ENCODE measurements around the gene DOCK8. TPM values are rescaled to one million over a fixed set of nuclear protein-coding genes. Genes with fewer than 3 reads are reported as not detected.

Gene DOCK8
- total and polyA plus RNA-seq, 2 of the 4 experiments (the other 2 are of a cell fraction) = not detected

- no peaks in the 10 kb centered on the region for H3K79me1 ChIP-seq (ENCODE audit: low read depth in 1 of 2, low read length in 2 of 2)
- no peak overlapping the region for H2BK120ac ChIP-seq (ENCODE audit: low read depth, low read length)
- H4K91ac ChIP-seq (ENCODE audit: insufficient read depth, low read depth, low read length) = no peak overlapping the region
- intact Hi-C loops (cut with micrococcal nuclease) = no loop called here
- H3K4me2 ChIP-seq (ENCODE audit: low read depth, low read length) = no peak overlapping the region
- no peak overlapping the region for H3K18ac ChIP-seq (ENCODE audit: low read depth, low read length)
- ChIA-PET CTCF (no interaction called here), POLR2A (ENCODE audit: unreplicated experiment) (no interaction called here)
- H2BK15ac ChIP-seq (ENCODE audit: low read depth, low read length) = no peak overlapping the region
- no peaks in the 10 kb centered on the region for H3K9me3 ChIP-seq (ENCODE audit: control insufficient read depth, insufficient read depth, low read length)
- H3K27ac ChIP-seq (ENCODE audit: insufficient read depth, low read length) = no peak overlapping the region
- no peak overlapping the region for H3K14ac ChIP-seq (replicated peaks; ENCODE audit: low read depth, low read length)
- no peak overlapping the region for H3K4me3 ChIP-seq (ENCODE audit: insufficient read depth, low read depth, low read length)
- no peaks in the 10 kb centered on the region for H4K20me1 ChIP-seq (ENCODE audit: insufficient read depth, low read length)
- no peak overlapping the region for H3K23ac ChIP-seq (ENCODE audit: low read depth, low read length)
- dilution Hi-C loops (cut with HindIII; ENCODE audit: low sequenced_read_pairs, unreplicated experiment) = no loop called here
- H3K9ac ChIP-seq (ENCODE audit: low read depth, low read length) = no peak overlapping the region
- H4K8ac ChIP-seq (ENCODE audit: low read depth in 2 of 2, low read length in 2 of 2) = no peak overlapping the region
- H3K27me3 ChIP-seq (ENCODE audit: control insufficient read depth, insufficient read depth, low read length) = no peaks in the 10 kb centered on the region; the same call in 1 of the 2 replicates
- H3K56ac ChIP-seq (ENCODE audit: extremely low read depth, insufficient read depth, low read length) = no peak overlapping the region
- H2AK9ac ChIP-seq (replicated peaks; ENCODE audit: low read depth, low read length, poor library complexity) = no peak overlapping the region
- no peaks in the 10 kb centered on the region for H3K36me3 ChIP-seq (ENCODE audit: control insufficient read depth, insufficient read depth, low read length)
- no peak overlapping the region for H2AK5ac ChIP-seq (ENCODE audit: low read depth, low read length)
- no peaks in the 10 kb centered on the region for H3K4me1 ChIP-seq (ENCODE audit: control insufficient read depth, insufficient read depth, low read length)
- no peak overlapping the region for H2BK5ac ChIP-seq (ENCODE audit: low read depth, low read length, poor library complexity, severe bottlenecking)
- in situ Hi-C loops (cut with MboI; ENCODE audit: low sequenced_read_pairs) = no loop called here
- no peak overlapping the region for H4K5ac ChIP-seq (ENCODE audit: low read depth, low read length)
- TF ChIP-seq RAD21 (IDR thresholded peaks at IDR 0.05; ENCODE audit: low read length) = no peak
- no peak for TF ChIP-seq RCOR1 (IDR thresholded peaks at IDR 0.05; ENCODE audit: insufficient replicate concordance, low read length)
- no peak for TF ChIP-seq MAZ (IDR thresholded peaks at IDR 0.05; ENCODE audit: borderline replicate concordance, low read depth, low read length)
- TF ChIP-seq CHD1 (IDR thresholded peaks at IDR 0.05; ENCODE audit: low read depth, low read length) = no peak
- TF ChIP-seq FOS (IDR thresholded peaks at IDR 0.05; ENCODE audit: low read depth, low read length) = no peak
- TF ChIP-seq, protein P1, sequence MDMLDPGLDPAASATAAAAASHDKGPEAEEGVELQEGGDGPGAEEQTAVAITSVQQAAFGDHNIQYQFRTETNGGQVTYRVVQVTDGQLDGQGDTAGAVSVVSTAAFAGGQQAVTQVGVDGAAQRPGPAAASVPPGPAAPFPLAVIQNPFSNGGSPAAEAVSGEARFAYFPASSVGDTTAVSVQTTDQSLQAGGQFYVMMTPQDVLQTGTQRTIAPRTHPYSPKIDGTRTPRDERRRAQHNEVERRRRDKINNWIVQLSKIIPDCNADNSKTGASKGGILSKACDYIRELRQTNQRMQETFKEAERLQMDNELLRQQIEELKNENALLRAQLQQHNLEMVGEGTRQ (IDR thresholded peaks at IDR 0.05; ENCODE audit: low read depth, low read length) = no peak
- TF ChIP-seq MXI1 (IDR thresholded peaks at IDR 0.05; ENCODE audit: borderline replicate concordance, low read depth, low read length) = no peak
- no peak for TF ChIP-seq POLR2A (IDR thresholded peaks at IDR 0.05; ENCODE audit: low read depth, low read length)
- TF ChIP-seq RFX5 (IDR thresholded peaks at IDR 0.05; ENCODE audit: low read depth, low read length) = no peak
- no peak for TF ChIP-seq ELK1 (IDR thresholded peaks at IDR 0.05; ENCODE audit: borderline replicate concordance, low read depth, low read length)
- no peak for TF ChIP-seq MAFK (IDR thresholded peaks at IDR 0.05; ENCODE audit: low read depth, low read length)
- no peak for TF ChIP-seq BHLHE40 (IDR thresholded peaks at IDR 0.05; ENCODE audit: low read depth, low read length)
- TF ChIP-seq CTCF (conservative IDR thresholded peaks at IDR 0.05; ENCODE audit: low read depth, low read length) = no peak
- H2AFZ ChIP-seq (replicated peaks; ENCODE audit: low read length, poor library complexity) = no peak overlapping the region
- no peaks in the 10 kb centered on the region for H3K9me1 ChIP-seq (ENCODE audit: insufficient read depth, low read length)
- BruUV-seq (replicated peaks) = no TSS peak
- no peak for DNase-seq
- no peak overlapping the region for H3K4ac ChIP-seq (ENCODE audit: low read depth, low read length)
- no peak for ATAC-seq (ENCODE audit: low read depth)
- WGBS, 2 experiments (ENCODE audit: extremely low coverage in 2 of 2, insufficient read length in 1 of 2) = 45% methylated on average over 2 of the region's 7 CpGs; no CpG with 5 or more reads in 1 of the 2 experiments
- H2BK20ac ChIP-seq (ENCODE audit: low read depth, low read length) = no peak overlapping the region
Measured at GRCh38 chr9:312596-313320, 98.1 kb downstream of the DOCK8 start.
